Stromal cell of bone marrow (primary cell): ENCODE data around the gene HOXC4.

Experiments
- DNase-seq: peaks from one replicate; pipeline ENCODE4 v3.0.0-alpha.2; 2012; ENCODE audit warnings: low read depth

HOXC4 gene

GRCh38 chr12:54029529-54030441 is 23.9 kb upstream of the HOXC4 start:
- no peak for DNase-seq

- DNase-seq: no peak
Observed at GRCh38 chr12:54030442-54030801, 23.2 kb upstream of the HOXC4 start.

- DNase-seq: no peak
Observed at GRCh38 chr12:54030889-54031471, 22.7 kb upstream of the HOXC4 start.

DNA sequence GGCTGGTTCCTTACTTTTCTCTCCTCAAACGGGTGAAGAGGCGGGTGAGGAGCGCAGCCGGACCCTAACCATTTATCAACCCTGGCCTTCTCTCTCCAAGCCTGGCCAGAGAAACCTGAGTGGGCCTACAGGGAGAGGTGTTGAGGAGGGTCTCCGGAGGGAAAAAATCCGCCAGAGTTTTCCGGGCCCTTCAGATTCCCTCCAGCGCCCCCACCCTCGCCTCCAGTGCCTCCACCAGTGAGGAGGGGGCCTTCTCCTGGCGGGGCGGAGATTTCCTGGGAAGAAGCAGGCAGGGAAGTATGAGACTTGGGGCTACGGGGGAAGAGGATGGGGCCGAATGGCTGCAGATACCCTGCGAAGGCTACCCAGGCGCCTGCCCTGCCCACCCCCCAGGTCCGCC is 22.2 kb upstream of the HOXC4 start:
- DNase-seq: no peak

- no peak for DNase-seq
Observed at GRCh38 chr12:54032086-54032619, 21.5 kb upstream of the HOXC4 start.

DNA sequence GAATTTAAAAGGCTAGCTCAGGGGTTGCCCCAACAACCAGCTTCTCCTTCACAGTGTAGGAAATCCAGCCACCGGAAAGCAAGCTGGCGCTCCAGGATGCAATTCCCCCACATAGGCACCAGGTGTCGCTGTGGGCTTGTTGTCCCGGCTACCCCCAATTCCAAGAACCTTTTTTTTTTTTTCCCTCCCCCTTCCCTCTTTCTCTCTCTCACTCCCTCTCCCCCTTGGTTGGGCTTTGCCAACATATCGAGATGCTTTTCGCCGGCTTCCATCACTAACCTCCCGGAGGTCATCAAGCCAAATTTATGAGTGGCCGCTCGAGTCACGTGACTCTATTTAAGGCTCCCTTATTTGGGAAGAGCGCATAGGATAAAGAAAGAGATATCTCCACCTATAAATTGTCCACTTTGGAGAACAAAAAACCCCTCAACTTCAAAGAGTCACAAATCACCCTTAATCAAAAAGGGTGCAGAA is 21.0 kb upstream of the HOXC4 start, which contains the start of gene HOXC5:
HOXC5 (plus strand) TSS at position 424 of the 474 bp plus-strand sequence. CDS start 73 bp downstream, outside the sequence.
- peak; percentile 69 for DNase-seq

- DNase-seq: no peak
Observed at GRCh38 chr12:54033106-54033979, 20.3 kb upstream of the HOXC4 start.

- DNase-seq: no peak
Observed at GRCh38 chr12:54033980-54034784, 19.5 kb upstream of the HOXC4 start.

- no peak for DNase-seq
Observed at GRCh38 chr12:54034785-54035310, 18.8 kb upstream of the HOXC4 start.

DNA sequence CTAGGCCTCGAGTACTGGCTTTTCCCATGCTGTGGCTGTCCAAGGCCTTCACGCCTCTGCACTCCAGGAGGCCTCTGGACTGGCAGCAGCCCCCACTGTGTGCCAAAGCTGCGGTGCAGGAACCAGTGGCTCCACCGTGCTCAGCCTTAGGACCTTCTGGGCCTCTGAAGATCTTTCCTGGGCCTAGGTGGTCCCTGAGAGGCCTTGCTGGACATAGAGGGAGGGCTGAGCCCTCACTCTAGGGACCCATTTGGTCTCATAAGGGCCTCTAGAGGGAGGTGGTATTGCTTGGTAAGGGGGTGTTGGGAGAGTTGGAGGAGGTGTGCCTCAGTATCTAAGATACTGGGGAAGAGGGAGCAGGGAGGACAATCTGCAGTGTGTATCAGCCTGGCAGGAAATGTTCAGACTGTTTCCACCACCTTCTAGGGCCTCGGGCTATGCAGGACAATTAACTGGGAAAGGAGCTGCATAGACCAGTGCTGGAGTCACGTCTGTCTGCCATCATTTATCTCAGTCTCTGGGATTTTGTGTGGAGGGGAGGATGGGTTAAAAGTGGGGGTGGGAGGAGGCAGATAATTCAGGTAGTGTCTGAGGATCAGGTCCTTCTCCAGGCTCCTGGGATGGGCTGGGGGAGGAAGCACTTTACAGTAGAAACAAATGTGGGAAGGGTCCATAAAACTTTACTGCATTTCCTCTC is 17.9 kb upstream of the HOXC4 start:
- DNase-seq: no peak

- DNase-seq: no peak
Observed at GRCh38 chr12:54036620-54037359, 16.8 kb upstream of the HOXC4 start.

GRCh38 chr12:54037360-54038283 is 16.0 kb upstream of the HOXC4 start:
- DNase-seq: no peak

GRCh38 chr12:54038284-54038870 is 15.3 kb upstream of the HOXC4 start:
- no peak for DNase-seq

GRCh38 chr12:54038871-54039414 is 14.7 kb upstream of the HOXC4 start:
- DNase-seq: no peak

GRCh38 chr12:54039417-54040147 is 14.1 kb upstream of the HOXC4 start:
- peak; percentile 75 for DNase-seq

DNA sequence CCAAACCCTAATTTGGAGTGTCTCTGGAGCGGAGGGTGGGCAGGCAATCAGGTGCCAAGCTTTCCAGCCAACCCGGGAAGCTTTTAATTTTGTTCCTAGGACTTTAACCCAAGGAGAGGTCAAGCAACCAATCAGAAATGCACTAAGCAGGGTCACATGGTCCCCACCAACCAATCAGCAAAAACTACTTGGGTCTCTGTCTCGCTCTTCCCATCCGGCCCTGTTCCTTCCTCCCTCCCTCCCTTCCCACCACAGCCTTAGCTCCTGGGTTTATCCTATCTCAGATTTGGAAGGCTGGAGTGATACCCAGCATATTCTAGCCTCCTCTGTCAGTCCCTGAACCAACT is 13.5 kb upstream of the HOXC4 start:
- DNase-seq: no peak

- no peak for DNase-seq
Observed at GRCh38 chr12:54040648-54041047, 13.0 kb upstream of the HOXC4 start.
